Measurements from ENCODE around the gene CHST1. TPM values are rescaled to one million over a fixed set of nuclear protein-coding genes. Genes with fewer than 3 reads are reported as not detected.
A peak's percentile ranks its signal among the peaks of the same experiment; 100 is the strongest.

CHST1 gene
- polyA plus RNA-seq, 3 donors, result not detected

DNA sequence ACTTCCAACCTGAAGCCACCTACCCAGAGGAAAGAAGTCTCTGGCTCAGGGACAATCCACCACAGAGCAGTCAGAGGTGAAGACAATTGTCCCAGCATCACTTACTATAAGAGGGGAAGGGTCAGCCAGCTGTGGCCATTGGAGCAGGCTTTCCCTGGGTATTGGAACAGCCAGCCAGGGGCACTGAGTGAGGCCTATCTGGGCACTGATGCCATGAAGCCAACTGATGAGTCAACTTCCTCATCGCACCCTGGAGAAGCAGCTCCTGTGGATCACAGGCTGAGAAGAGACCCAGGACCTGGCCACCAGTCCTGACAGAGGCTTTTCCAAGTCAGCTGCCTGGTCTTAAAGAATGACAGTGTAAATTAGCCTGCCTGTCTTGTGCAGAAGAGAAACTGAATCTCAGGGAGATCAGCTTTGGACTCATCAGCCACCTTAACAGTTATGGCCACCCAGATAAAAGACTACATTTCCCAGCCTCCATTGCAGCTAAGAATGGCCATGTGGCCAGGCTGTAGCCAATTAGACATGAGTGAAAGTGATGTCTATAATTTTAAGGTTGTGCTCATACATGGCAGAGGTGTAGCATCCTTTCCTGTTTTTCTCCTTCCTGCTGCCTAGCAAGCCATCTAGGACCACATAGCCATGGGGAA is 19.0 kb downstream of the CHST1 start:
- H4K20me1 ChIP-seq (ENCODE audit: insufficient read depth, low read length), result no peaks in the 10 kb centered on the region
- H3K27ac ChIP-seq (ENCODE audit: low read depth in 1 of 2, low read length in 2 of 2), result no peak overlapping the region
- no peak overlapping the region for H3K4me2 ChIP-seq (replicated peaks; ENCODE audit: extremely low read depth, low read length, poor library complexity, severe bottlenecking)
- intact Hi-C loops (cut with micrococcal nuclease), result no loop called here
- peak in 1 of 3 donors; percentile 4 for DNase-seq
- Mint-ChIP-seq H3K4me3 (no peak overlapping the region), H3K36me3 (no peaks in the 10 kb centered on the region), H3K9me3 (peaks cover 2 to 12% (median 8%) of the 10 kb centered on the region in 7 donors), H3K27ac (no peak overlapping the region), H3K27me3 (ENCODE audit: low read depth in 3 of 3) (peaks cover 17 to 47% (median 29%) of the 10 kb centered on the region in 3 donors), H3K4me1 (peaks cover 2% of the 10 kb centered on the region)
- no peaks in the 10 kb centered on the region for H3K4me1 ChIP-seq (ENCODE audit: control insufficient read depth in 1 of 2, insufficient read depth in 2 of 2, low read length in 2 of 2)
- no peaks in the 10 kb centered on the region for H3K79me2 ChIP-seq (ENCODE audit: insufficient read depth, low read length)
- H3K4me3 ChIP-seq (replicated peaks in 1 of 3; ENCODE audit: low read depth in 2 of 3, low read length in 3 of 3), result no peak overlapping the region
- no peak overlapping the region for H3K9ac ChIP-seq (ENCODE audit: insufficient read depth, low read length, poor library complexity, severe bottlenecking)
- no peaks in the 10 kb centered on the region for H3K9me3 ChIP-seq (replicated peaks in 1 of 2; ENCODE audit: control insufficient read depth in 1 of 2, insufficient read depth in 1 of 2, low read length in 2 of 2)
- TF ChIP-seq, protein P1, sequence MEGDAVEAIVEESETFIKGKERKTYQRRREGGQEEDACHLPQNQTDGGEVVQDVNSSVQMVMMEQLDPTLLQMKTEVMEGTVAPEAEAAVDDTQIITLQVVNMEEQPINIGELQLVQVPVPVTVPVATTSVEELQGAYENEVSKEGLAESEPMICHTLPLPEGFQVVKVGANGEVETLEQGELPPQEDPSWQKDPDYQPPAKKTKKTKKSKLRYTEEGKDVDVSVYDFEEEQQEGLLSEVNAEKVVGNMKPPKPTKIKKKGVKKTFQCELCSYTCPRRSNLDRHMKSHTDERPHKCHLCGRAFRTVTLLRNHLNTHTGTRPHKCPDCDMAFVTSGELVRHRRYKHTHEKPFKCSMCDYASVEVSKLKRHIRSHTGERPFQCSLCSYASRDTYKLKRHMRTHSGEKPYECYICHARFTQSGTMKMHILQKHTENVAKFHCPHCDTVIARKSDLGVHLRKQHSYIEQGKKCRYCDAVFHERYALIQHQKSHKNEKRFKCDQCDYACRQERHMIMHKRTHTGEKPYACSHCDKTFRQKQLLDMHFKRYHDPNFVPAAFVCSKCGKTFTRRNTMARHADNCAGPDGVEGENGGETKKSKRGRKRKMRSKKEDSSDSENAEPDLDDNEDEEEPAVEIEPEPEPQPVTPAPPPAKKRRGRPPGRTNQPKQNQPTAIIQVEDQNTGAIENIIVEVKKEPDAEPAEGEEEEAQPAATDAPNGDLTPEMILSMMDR (IDR thresholded peaks at IDR 0.05), result no peak
- WGBS (ENCODE audit: insufficient coverage), result 100% methylated on average over 1 of the region's 1 CpG
- H3K36me3 ChIP-seq (replicated peaks in 1 of 2; ENCODE audit: control insufficient read depth in 1 of 2, insufficient read depth in 2 of 2, low read length in 2 of 2), result no peaks in the 10 kb centered on the region
- peaks cover 0 to 19% of the 10 kb centered on the region in 2 donors for H3K27me3 ChIP-seq (ENCODE audit: control insufficient read depth in 2 of 2, insufficient read depth in 2 of 2, low read length in 2 of 2)
- H2AFZ ChIP-seq (ENCODE audit: insufficient read depth, low read depth, low read length, poor library complexity, severe bottlenecking), result no peak overlapping the region

DNA sequence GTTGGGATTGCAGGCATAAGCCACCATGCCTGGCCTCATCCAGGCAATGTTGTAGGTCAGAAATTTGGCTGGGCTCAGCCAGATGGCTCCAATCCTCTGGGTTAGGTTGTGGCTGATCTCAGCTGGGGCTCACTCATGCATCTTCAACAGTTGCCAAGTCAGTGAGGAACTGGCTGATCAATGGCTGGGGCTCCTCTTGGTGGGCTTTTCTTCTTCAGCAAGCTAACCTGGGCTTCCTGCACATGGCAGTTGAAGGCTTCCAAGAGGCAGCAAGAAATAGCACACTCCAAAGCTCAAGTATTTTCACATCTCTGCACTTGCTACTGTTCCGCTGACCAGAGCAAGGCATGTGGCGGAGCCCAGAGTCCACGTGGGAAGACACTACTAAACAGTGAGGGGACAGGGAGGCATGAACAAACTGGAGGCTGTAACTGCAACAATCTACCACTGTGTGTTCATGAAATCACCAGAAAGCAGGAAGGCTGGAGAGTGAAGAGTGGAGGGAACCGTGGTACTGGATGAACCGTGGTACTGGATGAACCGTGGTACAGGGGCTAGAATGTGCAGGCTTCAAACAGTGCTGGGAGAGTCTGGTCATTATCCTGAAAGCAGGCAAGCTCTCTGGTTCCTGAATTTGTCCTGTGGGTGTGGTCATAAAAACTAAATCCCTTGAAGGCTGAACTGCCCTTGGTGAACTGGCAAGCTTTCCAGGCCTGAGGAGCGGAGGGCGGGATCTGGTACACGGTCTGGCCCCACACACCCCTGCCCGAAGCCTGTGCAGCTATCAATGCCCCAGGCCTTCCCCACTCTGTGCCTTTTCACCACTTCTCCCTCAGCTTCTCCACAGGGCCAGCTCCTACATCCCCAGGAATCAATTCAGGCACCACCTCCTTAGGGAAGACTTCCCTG is 20.2 kb downstream of the CHST1 start:
- TF ChIP-seq, protein P1 (IDR thresholded peaks at IDR 0.05), result no peak
- Mint-ChIP-seq H3K4me3 (no peak overlapping the region), H3K27me3 (ENCODE audit: low read depth in 3 of 3) (peaks cover 8 to 42% (median 19%) of the 10 kb centered on the region in 3 donors), H3K4me1 (no peaks in the 10 kb centered on the region), H3K27ac (peak overlapping the region in 1 of 7 donors; percentile 22), H3K9me3 (peaks cover 0 to 8% (median 5%) of the 10 kb centered on the region in 7 donors), H3K36me3 (no peaks in the 10 kb centered on the region)
- Histone ChIP-seq H3K79me2 (ENCODE audit: insufficient read depth, low read length) (no peaks in the 10 kb centered on the region), H4K20me1 (ENCODE audit: insufficient read depth, low read length) (no peaks in the 10 kb centered on the region), H3K9me3 (replicated peaks in 1 of 2; ENCODE audit: control insufficient read depth in 1 of 2, insufficient read depth in 1 of 2, low read length in 2 of 2) (no peaks in the 10 kb centered on the region), H3K4me2 (replicated peaks; ENCODE audit: extremely low read depth, low read length, poor library complexity, severe bottlenecking) (no peak overlapping the region), H3K36me3 (replicated peaks in 1 of 2; ENCODE audit: control insufficient read depth in 1 of 2, insufficient read depth in 2 of 2, low read length in 2 of 2) (no peaks in the 10 kb centered on the region), H3K4me3 (replicated peaks in 1 of 3; ENCODE audit: low read depth in 2 of 3, low read length in 3 of 3) (no peak overlapping the region), H2AFZ (ENCODE audit: insufficient read depth, low read depth, low read length, poor library complexity, severe bottlenecking) (no peak overlapping the region), H3K4me1 (ENCODE audit: control insufficient read depth in 1 of 2, insufficient read depth in 2 of 2, low read length in 2 of 2) (no peaks in the 10 kb centered on the region), H3K27me3 (ENCODE audit: control insufficient read depth in 2 of 2, insufficient read depth in 2 of 2, low read length in 2 of 2) (peaks cover 0 to 12% of the 10 kb centered on the region in 2 donors), H3K27ac (ENCODE audit: low read depth in 1 of 2, low read length in 2 of 2) (no peak overlapping the region), H3K9ac (ENCODE audit: insufficient read depth, low read length, poor library complexity, severe bottlenecking) (no peak overlapping the region)
- intact Hi-C loops (cut with micrococcal nuclease), result no loop called here
- 96% methylated on average over 10 of the region's 10 CpGs for WGBS (ENCODE audit: insufficient coverage)
- peak in 1 of 3 donors; percentile 0 for DNase-seq
